ENCODE measurements around the gene CHURC1. TPM values are rescaled to one million over a fixed set of nuclear protein-coding genes. Genes with fewer than 3 reads are reported as not detected.

The CHURC1 gene
- 75.4 to 134 TPM (median 77.2 TPM) in 5 replicates for total RNA-seq (2022; extraction: Qiagen RNA extraction)

GRCh38 chr14:64914237-64915028 lies at the start of gene CHURC1:
Gene CHURC1 (plus strand): TSS chr14:64914455. CDS start chr14:64914496, 41 bp downstream.

GRCh38 chr14:64879635-64880220 lies 34.5 kb upstream of the CHURC1 start, which contains the start of gene SPTB:
Gene SPTB (minus strand): TSS chr14:64879907. CDS start chr14:64823094, 56,813 bp downstream.

DNA sequence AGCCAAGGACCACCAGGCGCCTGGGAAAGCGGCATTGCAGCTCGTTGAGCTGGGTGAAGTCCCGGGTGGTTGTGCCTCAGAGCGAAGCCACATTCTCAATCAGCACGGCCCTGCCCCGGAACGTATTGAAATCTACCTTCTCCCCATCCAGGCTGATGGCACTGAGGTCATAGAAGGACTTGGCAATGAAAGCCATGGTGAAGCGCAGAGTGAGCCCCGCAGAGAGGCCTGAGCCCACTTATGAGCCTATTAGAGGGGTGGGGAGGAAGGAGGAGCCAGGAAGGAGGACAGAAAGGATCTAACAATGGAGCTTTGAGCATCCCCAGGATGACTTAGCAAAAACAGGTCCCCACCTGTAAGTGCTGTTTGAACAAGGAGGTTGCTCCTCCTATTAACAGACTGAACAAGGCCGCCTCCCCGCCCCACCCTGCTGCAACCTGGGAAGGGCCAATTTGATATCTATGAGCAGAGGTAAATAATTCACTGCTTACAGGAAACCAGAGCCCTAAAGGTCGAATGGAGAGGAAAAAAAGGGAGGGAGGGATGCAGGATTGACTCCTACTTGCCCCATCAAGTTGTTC lies 28.4 kb downstream of the CHURC1 start, which contains the start of gene GPX2:
GPX2 (minus strand) TSS at position 215 of the 581 bp plus-strand sequence; CDS start at position 196, 19 bp downstream.

DNA sequence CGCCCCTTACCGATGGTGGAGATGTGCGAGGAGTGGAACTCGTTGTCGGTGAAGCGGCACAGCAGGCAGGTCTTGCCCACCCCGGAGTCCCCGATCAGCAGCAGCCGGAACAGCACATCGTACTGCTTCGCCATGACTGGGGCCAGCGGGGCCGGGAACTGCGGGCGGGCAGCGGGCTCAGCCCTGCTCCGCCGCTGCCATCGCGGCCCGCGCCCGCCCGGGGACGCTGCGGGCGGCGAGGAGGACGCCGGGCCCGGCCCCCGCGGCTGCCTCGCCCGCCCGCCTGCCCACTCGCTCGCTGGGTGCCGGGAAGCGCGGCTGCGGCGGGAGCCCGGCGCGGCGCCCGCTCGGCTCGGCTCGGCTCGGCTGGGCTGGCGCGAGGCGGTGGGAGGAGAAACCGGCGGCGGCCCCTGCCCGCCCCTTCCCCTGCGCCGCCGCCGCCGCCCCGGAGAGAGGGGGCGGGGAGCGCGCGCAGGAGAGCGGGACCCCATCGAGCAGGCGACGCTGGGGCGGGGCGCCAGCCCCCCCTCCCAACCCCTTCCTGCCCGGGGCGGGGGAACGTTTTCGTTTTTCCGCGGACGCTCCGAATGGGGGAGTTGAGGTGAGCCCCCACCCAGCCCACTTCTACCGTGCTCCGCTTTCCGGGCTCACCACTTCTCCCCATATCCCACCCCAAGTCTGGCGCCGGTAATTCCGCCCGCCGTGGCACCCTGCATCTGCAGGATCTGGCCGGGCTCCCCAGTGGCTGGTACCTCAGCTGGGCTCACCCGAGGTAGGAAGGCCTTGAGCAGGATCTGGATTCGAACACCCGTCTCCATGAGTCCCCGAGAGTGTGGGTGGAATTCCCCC lies 57.9 kb downstream of the CHURC1 start, which contains the start of gene RAB15:
RAB15 (minus strand) TSS at position 394 of the 849 bp plus-strand sequence; CDS start at position 134, 260 bp downstream.

Other genes with a start within 250 kb of the CHURC1 start
- 13.6 to 26.7 TPM (median 22.2 TPM) in 5 replicates for gene PLEKHG3, start 210.0 kb upstream of the CHURC1 start, total RNA-seq (2022; extraction: Qiagen RNA extraction)
- 1.2 to 2.4 TPM (median 2.0 TPM) in 5 replicates for gene SPTB, start 34.5 kb upstream of the CHURC1 start, total RNA-seq (2022; extraction: Qiagen RNA extraction)
- gene GPX2, start 28.3 kb downstream of the CHURC1 start, total RNA-seq (2022; extraction: Qiagen RNA extraction), result 172 to 291 TPM (median 185 TPM) in 5 replicates
- 20.9 to 23.4 TPM (median 21.6 TPM) in 5 replicates for gene RAB15, start 57.9 kb downstream of the CHURC1 start, total RNA-seq (2022; extraction: Qiagen RNA extraction)
- 22.2 to 24.5 TPM (median 22.9 TPM) in 5 replicates for gene FNTB, start 72.4 kb downstream of the CHURC1 start, total RNA-seq (2022; extraction: Qiagen RNA extraction)
- gene MAX, start 188.1 kb downstream of the CHURC1 start, total RNA-seq (2022; extraction: Qiagen RNA extraction), result 60.5 to 70.1 TPM (median 67.5 TPM) in 5 replicates